GM23338 (cell line): ENCODE measurements around the gene PPFIA2. TPM values are rescaled to one million over a fixed set of nuclear protein-coding genes. Genes with fewer than 3 reads are reported as not detected.

ENCODE experiments used
- ATAC-seq: fragments of 200-7000 bp; cut with Tn5 transposase; 3 replicates; pipeline ENCODE4 v1.9.1; 2020
- DNase-seq: peaks from one replicate; pipeline ENCODE4 v3.0.0-alpha.2; 2015; ENCODE audit warnings: low spot score
- H2AFZ ChIP-seq: fragments of 200-600 bp; sonication (generic); 2 replicates; pipeline ENCODE4 v1.8.0; 2016; ENCODE audit warnings: antibody characterized with exemption, mild to moderate bottlenecking, moderate library complexity
- H3F3A ChIP-seq: fragments of 200-600 bp; sonication (generic); replicated peaks from 2 replicates; pipeline ENCODE4 v1.8.0; 2017; ENCODE audit warnings: antibody characterized with exemption, mixed run types, low read depth
- H3K27ac ChIP-seq: fragments of 200-600 bp; sonication (generic); 2 replicates; pipeline ENCODE4 v1.6.1; 2016; ENCODE audit warnings: low read depth
- H3K27me3 ChIP-seq: fragments of 200-600 bp; sonication (generic); 2 replicates; pipeline ENCODE4 v1.8.0; 2016; ENCODE audit warnings: mild to moderate bottlenecking, mixed run types, moderate library complexity; ENCODE audit not compliant: insufficient read depth
- H3K36me3 ChIP-seq: fragments of 200-600 bp; sonication (generic); 2 replicates; pipeline ENCODE4 v1.8.0; 2016; ENCODE audit warnings: mild to moderate bottlenecking; ENCODE audit not compliant: insufficient read depth
- H3K4me1 ChIP-seq: fragments of 200-600 bp; sonication (generic); 2 replicates; pipeline ENCODE4 v1.8.0; 2016; ENCODE audit warnings: mild to moderate bottlenecking, moderate library complexity; ENCODE audit not compliant: insufficient read depth
- H3K4me2 ChIP-seq: fragments of 200-600 bp; sonication (generic); 2 replicates; pipeline ENCODE4 v1.7.1; 2017; ENCODE audit warnings: mixed run types
- H3K4me3 ChIP-seq: fragments of 200-600 bp; sonication (generic); 2 replicates; pipeline ENCODE4 v1.6.1; 2016; ENCODE audit warnings: mixed run types
- H3K79me2 ChIP-seq: fragments of 200-600 bp; sonication (generic); replicated peaks from 2 replicates; pipeline ENCODE4 v1.8.0; 2017; ENCODE audit warnings: mild to moderate bottlenecking; ENCODE audit not compliant: insufficient read depth
- H3K9me2 ChIP-seq: fragments of 200-600 bp; sonication (generic); 2 replicates; pipeline ENCODE4 v1.8.0; 2017; ENCODE audit not compliant: insufficient read depth
- H4K20me1 ChIP-seq: fragments of 200-600 bp; sonication (generic); replicated peaks from 2 replicates; pipeline ENCODE4 v1.8.0; 2017; ENCODE audit warnings: mild to moderate bottlenecking; ENCODE audit not compliant: insufficient read depth
- H3K27ac Mint-ChIP-seq: 2 replicates; pipeline ENCODE4 v1.8.0; 2020; ENCODE audit warnings: inconsistent platforms, mild to moderate bottlenecking, moderate library complexity, mixed read lengths
- H3K27me3 Mint-ChIP-seq: 3 replicates; pipeline ENCODE4 v1.8.0; 2022; ENCODE audit warnings: low read depth, mild to moderate bottlenecking, moderate library complexity, mixed read lengths, inconsistent platforms; ENCODE audit not compliant: insufficient read depth, poor library complexity
- H3K36me3 Mint-ChIP-seq: 3 replicates; pipeline ENCODE4 v1.8.0; 2021; ENCODE audit warnings: low read depth, mild to moderate bottlenecking, inconsistent platforms, moderate library complexity, mixed read lengths
- H3K4me1 Mint-ChIP-seq: 3 replicates; pipeline ENCODE4 v1.8.0; 2020; ENCODE audit warnings: mild to moderate bottlenecking, inconsistent platforms, mixed read lengths
- H3K4me3 Mint-ChIP-seq: 3 replicates; pipeline ENCODE4 v1.8.0; 2021; ENCODE audit warnings: moderate library complexity, mild to moderate bottlenecking, inconsistent platforms, mixed read lengths
- H3K9me3 Mint-ChIP-seq: 3 replicates; pipeline ENCODE4 v1.8.0; 2020; ENCODE audit warnings: moderate library complexity, mild to moderate bottlenecking, inconsistent platforms, mixed read lengths
- CREB1 ChIP-seq: fragments of 250-450 bp; sonication (Bioruptor Pico); IDR thresholded peaks from 2 replicates; pipeline ENCODE4 v1.5.0; 2020; ENCODE audit warnings: low read depth, mild to moderate bottlenecking, moderate library complexity
- EZH2 ChIP-seq: fragments of 200-600 bp; sonication (generic); IDR thresholded peaks from one replicate; pipeline ENCODE4 v1.8.0; 2017; ENCODE audit warnings: antibody characterized with exemption, mild to moderate bottlenecking, low read depth; ENCODE audit not compliant: unreplicated experiment
- EZH2phosphoT487 ChIP-seq: fragments of 200-600 bp; sonication (generic); IDR thresholded peaks from one replicate; pipeline ENCODE4 v1.8.1; 2018; ENCODE audit warnings: antibody characterized with exemption; ENCODE audit not compliant: unreplicated experiment
- JUNB ChIP-seq: IDR thresholded peaks from one replicate; pipeline ENCODE4 v1.6.1; 2016; ENCODE audit warnings: antibody characterized with exemption; ENCODE audit not compliant: unreplicated experiment
- NANOG ChIP-seq: IDR thresholded peaks from 2 replicates; pipeline ENCODE4 v1.6.1; 2016; ENCODE audit warnings: antibody characterized with exemption, borderline replicate concordance
- POLR2AphosphoS5 ChIP-seq: IDR thresholded peaks from 2 replicates; pipeline ENCODE4 v1.6.1; 2016; ENCODE audit warnings: antibody characterized with exemption, low read depth
- ZNF114 ChIP-seq: fragments of 250-450 bp; sonication (Bioruptor Pico); IDR thresholded peaks from 2 replicates; pipeline ENCODE4 v1.5.0; 2020; ENCODE audit warnings: mild to moderate bottlenecking, moderate library complexity
- ZNF331 ChIP-seq: fragments of 250-450 bp; sonication (Bioruptor Pico); IDR thresholded peaks from 2 replicates; pipeline ENCODE4 v1.5.0; 2020; ENCODE audit warnings: low read depth, mild to moderate bottlenecking, moderate library complexity
- polyA plus RNA-seq: library from polyadenylated mRNA; unstranded; fragments of >200 nt; fragmentation: Nextera tagmentation; extraction: Ambion mirVana; gene quantifications from 2 replicates; pipeline ENCODE4 v1.2.1, GENCODE V29; 2016
- total RNA-seq: library from RNA; depleted of rRNA; stranded (reverse); fragments of >200 nt; shearing (Covaris generic); gene quantifications from 2 replicates; pipeline ENCODE4 v1.2.3, GENCODE V29; 2014
- TF ChIP-seq, protein P1 (sequence below): fragments of 250-450 bp; sonication (Bioruptor Pico); IDR thresholded peaks from 2 replicates; pipeline ENCODE4 v1.5.0; 2020; ENCODE audit warnings: mild to moderate bottlenecking, moderate library complexity
- TF ChIP-seq, protein P2 (sequence below): IDR thresholded peaks from 2 replicates; pipeline ENCODE4 v1.6.1; 2016; ENCODE audit warnings: antibody characterized with exemption

The PPFIA2 gene
- total and polyA plus RNA-seq, 2 experiments from 2014 or later: 5.4 to 7.2 TPM

DNA sequence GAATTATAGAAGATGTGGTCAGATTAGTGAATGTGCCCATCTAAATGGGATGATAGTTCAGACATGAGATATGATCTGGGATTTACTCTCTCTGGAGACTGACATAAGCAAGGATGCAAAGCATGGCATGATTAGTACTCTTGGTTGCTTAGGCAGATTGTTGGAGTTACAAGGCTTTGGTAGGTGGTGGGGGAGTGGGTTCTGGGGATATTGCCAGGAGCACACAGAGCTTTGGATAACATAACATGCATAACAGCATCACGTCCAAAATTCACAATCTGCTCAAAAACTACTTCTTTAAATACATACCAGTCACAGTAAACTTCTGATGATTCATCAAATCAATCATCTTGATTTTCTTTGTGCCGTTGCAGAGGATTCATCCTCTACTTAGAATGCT lies 393.9 kb downstream of the PPFIA2 start:
- no peaks in the 10 kb centered on the region for H3K36me3 ChIP-seq
- Mint-ChIP-seq H3K27me3 (no peaks in the 10 kb centered on the region), H3K9me3 (no peaks in the 10 kb centered on the region), H3K4me1 (no peaks in the 10 kb centered on the region), H3K36me3 (no peaks in the 10 kb centered on the region), H3K27ac (no peak overlapping the region), H3K4me3 (no peak overlapping the region)
- no peak overlapping the region for H3K27ac ChIP-seq
- no peaks in the 10 kb centered on the region for H3K27me3 ChIP-seq
- H4K20me1 ChIP-seq: no peaks in the 10 kb centered on the region
- DNase-seq: no peak
- no peaks in the 10 kb centered on the region for H3K79me2 ChIP-seq
- no peak overlapping the region for H3K4me3 ChIP-seq
- H3K4me1 ChIP-seq: no peaks in the 10 kb centered on the region
- H3K4me2 ChIP-seq: no peak overlapping the region
- TF ChIP-seq EZH2phosphoT487 (no peak), ZNF114 (CRISPR knock-in tag) (no peak), EZH2 (no peak), CREB1 (CRISPR knock-in tag) (no peak), POLR2AphosphoS5 (no peak), ZNF331 (no peak), NANOG (no peak), JUNB (no peak)
- TF ChIP-seq, protein P1, sequence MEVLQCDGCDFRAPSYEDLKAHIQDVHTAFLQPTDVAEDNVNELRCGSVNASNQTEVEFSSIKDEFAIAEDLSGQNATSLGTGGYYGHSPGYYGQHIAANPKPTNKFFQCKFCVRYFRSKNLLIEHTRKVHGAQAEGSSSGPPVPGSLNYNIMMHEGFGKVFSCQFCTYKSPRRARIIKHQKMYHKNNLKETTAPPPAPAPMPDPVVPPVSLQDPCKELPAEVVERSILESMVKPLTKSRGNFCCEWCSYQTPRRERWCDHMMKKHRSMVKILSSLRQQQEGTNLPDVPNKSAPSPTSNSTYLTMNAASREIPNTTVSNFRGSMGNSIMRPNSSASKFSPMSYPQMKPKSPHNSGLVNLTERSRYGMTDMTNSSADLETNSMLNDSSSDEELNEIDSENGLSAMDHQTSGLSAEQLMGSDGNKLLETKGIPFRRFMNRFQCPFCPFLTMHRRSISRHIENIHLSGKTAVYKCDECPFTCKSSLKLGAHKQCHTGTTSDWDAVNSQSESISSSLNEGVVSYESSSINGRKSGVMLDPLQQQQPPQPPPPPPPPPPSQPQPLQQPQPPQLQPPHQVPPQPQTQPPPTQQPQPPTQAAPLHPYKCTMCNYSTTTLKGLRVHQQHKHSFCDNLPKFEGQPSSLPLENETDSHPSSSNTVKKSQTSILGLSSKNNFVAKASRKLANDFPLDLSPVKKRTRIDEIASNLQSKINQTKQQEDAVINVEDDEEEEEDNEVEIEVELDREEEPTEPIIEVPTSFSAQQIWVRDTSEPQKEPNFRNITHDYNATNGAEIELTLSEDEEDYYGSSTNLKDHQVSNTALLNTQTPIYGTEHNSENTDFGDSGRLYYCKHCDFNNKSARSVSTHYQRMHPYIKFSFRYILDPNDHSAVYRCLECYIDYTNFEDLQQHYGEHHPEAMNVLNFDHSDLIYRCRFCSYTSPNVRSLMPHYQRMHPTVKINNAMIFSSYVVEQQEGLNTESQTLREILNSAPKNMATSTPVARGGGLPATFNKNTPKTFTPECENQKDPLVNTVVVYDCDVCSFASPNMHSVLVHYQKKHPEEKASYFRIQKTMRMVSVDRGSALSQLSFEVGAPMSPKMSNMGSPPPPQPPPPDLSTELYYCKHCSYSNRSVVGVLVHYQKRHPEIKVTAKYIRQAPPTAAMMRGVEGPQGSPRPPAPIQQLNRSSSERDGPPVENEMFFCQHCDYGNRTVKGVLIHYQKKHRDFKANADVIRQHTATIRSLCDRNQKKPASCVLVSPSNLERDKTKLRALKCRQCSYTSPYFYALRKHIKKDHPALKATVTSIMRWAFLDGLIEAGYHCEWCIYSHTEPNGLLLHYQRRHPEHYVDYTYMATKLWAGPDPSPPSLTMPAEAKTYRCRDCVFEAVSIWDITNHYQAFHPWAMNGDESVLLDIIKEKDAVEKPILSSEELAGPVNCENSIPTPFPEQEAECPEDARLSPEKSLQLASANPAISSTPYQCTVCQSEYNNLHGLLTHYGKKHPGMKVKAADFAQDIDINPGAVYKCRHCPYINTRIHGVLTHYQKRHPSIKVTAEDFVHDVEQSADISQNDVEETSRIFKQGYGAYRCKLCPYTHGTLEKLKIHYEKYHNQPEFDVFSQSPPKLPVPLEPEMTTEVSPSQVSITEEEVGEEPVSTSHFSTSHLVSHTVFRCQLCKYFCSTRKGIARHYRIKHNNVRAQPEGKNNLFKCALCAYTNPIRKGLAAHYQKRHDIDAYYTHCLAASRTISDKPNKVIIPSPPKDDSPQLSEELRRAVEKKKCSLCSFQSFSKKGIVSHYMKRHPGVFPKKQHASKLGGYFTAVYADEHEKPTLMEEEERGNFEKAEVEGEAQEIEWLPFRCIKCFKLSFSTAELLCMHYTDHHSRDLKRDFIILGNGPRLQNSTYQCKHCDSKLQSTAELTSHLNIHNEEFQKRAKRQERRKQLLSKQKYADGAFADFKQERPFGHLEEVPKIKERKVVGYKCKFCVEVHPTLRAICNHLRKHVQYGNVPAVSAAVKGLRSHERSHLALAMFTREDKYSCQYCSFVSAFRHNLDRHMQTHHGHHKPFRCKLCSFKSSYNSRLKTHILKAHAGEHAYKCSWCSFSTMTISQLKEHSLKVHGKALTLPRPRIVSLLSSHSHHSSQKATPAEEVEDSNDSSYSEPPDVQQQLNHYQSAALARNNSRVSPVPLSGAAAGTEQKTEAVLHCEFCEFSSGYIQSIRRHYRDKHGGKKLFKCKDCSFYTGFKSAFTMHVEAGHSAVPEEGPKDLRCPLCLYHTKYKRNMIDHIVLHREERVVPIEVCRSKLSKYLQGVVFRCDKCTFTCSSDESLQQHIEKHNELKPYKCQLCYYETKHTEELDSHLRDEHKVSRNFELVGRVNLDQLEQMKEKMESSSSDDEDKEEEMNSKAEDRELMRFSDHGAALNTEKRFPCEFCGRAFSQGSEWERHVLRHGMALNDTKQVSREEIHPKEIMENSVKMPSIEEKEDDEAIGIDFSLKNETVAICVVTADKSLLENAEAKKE (CRISPR knock-in tag): no peak
- TF ChIP-seq, protein P2, sequence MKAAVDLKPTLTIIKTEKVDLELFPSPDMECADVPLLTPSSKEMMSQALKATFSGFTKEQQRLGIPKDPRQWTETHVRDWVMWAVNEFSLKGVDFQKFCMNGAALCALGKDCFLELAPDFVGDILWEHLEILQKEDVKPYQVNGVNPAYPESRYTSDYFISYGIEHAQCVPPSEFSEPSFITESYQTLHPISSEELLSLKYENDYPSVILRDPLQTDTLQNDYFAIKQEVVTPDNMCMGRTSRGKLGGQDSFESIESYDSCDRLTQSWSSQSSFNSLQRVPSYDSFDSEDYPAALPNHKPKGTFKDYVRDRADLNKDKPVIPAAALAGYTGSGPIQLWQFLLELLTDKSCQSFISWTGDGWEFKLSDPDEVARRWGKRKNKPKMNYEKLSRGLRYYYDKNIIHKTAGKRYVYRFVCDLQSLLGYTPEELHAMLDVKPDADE: no peak
- no peaks in the 10 kb centered on the region for H3F3A ChIP-seq
- no peaks in the 10 kb centered on the region for H3K9me2 ChIP-seq
- no peak overlapping the region for H2AFZ ChIP-seq
- ATAC-seq: no peak
